NOMO-1 treated with dmso at 0.1 percent for 144 hours (cell line): ENCODE data around the gene TMEM179.

Experiments used
- DNase-seq: peaks from one replicate; lab custom pipeline; 2025; ENCODE audit not compliant: unreplicated experiment; lab: John Stamatoyannopoulos, UW

The TMEM179 gene

GRCh38 chr14:104547310-104547997 is 57.1 kb downstream of the TMEM179 start:
- no peak for DNase-seq

DNA sequence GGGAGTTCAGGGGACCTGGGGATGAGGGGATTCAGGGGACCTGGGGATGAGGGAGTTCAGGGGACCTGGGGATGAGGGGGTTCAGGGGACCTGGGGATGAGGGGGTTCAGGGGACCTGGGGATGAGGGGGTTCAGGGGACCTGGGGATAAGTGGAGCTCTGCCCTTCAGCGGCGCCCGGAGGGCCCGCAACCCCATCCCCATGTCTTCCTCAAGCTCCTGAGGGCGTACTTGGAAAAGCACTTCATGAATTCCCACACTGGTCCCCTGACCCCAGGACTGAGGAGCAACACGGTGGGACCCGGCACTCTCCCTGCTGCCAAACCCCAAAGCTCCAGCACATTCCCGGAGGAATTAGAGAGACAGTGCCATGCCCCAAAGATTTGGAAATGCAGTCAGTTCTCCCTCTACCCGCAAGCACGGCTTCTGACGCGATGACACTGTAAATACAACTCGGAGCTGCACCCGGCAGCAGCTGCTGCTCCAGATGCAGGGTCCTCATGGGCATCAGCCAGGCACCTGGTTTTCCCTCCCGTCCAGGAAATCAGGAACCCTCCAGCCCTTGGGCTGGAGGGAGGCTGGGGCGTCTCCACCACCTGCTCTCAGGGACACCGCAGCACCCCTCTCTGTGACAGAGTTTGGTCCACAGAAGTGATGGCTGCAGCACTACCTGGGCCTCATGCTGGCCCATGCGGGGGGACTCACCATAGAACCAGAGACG is 57.8 kb downstream of the TMEM179 start:
- no peak for DNase-seq

DNA sequence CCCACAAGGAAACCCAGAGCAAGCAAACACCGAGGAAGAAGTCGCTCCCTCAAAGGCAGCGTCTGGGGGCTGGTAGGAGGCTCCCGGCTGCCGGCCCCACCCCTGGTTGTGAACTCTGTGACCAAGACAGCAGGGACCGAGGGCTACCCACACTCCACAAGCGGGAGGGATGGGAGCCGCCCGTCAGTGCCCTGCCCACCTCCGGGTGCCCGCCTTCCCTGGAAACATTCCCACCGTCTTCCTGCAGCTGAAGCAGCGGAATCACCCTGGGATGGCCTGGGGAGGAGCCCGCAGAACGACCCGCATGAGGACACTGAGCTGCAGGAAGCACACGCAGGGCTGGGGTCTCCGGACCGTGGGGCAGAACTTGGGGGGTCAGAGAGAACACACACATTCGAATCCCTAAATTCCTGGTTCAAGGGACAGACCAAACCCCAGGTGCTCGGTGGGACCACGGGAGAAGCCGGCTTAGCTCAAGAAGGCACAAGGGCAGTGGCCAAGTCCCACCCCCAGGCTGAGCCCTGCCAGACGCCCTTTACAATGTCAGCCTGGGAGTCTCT is 58.5 kb downstream of the TMEM179 start:
- DNase-seq, result no peak

DNA sequence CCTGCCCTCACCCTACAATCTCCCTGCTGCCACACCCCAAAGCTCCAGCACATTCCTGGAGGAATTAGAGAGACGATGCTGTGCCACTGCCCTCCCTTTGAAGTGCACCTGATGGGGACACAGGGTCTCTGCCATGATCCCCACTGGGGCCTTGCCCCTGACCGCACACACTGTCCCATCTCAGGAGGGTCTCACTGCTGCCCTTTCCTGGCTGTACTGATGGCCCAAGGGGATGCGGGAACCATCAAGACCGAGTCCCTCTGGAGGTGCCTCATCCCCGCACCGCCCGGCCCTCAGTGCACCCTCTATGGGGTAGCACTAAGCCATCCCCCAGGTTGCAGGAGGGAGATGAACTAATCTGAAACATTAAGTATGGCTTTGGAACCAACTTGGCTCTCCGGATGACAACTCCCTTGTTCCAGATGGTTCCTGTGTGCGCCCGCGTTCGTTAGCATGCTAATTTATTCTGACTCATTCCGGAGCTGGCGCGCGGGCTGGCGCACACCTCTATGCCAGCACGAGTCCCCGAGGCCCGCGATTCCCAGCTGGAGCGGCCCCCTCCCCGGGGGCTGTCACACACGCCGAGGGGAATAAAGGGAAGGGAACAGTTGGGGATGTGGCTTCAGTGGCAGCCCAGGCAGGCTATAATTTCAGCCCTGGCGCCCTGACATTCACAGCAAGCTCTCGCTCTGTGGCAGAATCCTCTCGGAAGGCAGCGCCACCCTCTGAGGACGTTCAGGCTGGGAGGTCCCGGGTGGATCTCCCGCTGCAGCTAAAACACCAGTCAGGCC is 59.2 kb downstream of the TMEM179 start:
- no peak for DNase-seq

DNA sequence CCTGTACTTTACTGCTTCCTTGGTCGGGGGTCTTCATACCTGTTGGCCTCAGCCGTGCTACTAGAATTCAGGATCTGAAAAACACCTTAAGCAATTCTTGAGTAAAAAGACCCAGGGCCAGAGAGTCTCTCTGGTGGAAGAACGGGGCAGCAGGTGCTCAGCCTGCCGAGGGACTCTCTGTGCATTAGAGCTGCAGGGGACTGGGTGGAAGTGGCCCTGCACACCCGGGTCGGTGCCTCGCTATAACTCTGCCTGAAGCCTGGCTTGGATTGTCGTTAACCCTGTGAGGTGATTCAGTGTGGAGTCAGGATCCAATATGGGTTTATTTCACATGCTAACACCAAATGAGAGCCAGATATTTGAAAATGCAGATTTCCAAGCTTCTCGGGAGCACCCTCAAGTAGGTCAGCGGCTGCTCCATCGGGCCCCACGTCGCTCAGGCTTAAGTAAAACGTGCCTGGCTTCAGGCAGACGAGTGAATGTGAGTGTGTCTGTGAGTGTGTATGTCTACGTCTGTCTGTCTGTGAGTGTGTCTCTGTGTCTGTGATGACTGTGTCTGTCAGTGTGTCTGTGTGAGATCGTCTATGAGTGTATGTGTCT is 60.1 kb downstream of the TMEM179 start:
- no peak for DNase-seq

DNA sequence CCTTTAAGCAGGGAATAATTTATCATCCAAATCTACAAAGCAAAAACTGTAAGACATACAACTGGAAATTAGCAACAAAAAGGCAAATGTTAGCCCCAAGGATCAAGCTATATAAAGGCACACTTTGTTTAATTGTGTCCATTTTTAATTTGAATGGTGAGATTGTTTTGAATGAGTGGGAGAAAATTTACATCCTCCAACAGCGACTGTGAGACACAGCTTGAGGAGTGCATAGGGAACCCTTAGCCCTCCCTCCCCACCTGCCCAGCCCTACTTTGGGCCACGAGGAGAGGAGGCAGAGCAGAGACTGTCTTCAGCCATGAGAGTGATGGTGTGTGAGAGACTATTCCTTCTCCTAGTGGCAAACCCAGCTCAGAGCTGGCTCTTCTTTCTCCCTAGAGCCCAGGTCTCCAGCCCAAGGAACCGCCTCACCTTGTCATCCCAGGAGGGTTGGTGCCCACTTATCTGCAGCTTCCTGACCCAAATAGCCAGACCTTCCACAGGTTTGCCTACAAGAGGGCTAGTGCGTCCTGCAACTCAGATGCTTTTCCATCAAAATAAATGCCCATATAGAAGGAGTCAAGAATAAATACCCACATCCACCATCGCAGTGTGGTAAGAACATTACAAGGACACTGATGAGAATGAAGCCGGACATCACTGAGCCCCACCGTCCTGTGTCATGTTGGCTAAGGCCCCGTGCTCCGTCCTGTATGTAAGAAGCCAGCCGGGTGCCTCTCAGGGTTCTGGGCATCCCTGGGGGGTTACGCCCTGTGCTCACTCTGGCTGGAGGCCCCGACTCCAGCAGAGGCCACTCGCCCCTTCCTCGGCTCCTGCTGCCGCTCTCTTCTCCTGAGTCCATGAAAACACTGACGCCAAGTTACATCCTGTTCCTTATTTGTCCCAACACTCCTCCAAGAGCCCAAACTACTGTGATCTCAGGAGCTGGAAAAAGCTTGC is 61.4 kb downstream of the TMEM179 start:
- DNase-seq, result no peak

DNA sequence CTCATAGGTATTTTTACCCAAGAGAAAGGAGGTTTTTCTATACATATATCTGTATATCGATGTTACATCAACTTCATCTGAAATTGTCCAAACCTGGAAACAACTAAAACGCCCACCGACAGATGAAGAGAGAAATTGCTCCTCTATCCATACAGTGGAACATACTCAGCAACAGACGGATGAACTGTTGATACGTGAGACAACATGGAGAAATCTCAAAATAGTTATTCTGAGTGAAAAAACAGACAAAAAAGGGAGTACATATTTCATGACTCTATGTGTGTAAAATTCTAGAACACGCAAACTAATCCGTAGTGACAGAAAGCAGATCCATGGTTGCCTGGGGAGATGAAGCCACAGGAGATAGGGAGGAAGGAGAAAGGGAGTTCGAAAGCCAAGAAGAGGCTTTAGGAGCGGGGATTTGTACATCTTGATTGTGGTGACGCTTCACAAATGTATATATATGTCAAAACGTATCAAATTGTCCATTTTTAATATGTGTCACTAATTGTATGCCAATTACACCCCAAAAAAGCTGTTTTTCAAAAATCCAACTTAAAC is 62.6 kb downstream of the TMEM179 start:
- no peak for DNase-seq
